Left hindlimb (tissue), 1 donor: ENCODE measurements around the gene TPM3.
"Not testable (repeated sequence)": the region's sequence is repeated elsewhere in the genome, so short reads cannot be mapped to it uniquely, and the experiment has no call there.

Experiments used
- DNase-seq: peaks from one replicate; pipeline ENCODE4 v3.0.0-alpha.2; 2018

Gene TPM3

GRCh38 chr1:154191990-154192461 is at the start of gene TPM3:
TSS of gene TPM3 (minus strand) at chr1:154192100. CDS start at chr1:154192018, 82 bp downstream.
- DNase-seq: no peak

- DNase-seq: no peak
These were observed 48.5 kb upstream of the TPM3 start for GRCh38 chr1:154240294-154240833.

- DNase-seq: no peak
These were observed 47.6 kb upstream of the TPM3 start for GRCh38 chr1:154239491-154239890.

- DNase-seq: no peak
These were observed 46.1 kb upstream of the TPM3 start for GRCh38 chr1:154237880-154238506.

GRCh38 chr1:154237435-154237834 is 45.5 kb upstream of the TPM3 start:
- DNase-seq: no peak

- DNase-seq: no peak
These were observed 45.0 kb upstream of the TPM3 start for GRCh38 chr1:154236855-154237254.

GRCh38 chr1:154233127-154233526 is 41.2 kb upstream of the TPM3 start:
- not testable (repeated sequence) for DNase-seq

- not testable (repeated sequence) for DNase-seq
These were observed 39.2 kb upstream of the TPM3 start for GRCh38 chr1:154231112-154231511.

- no peak for DNase-seq
These were observed 33.5 kb upstream of the TPM3 start for GRCh38 chr1:154225370-154225769.

GRCh38 chr1:154223621-154224020 is 31.7 kb upstream of the TPM3 start:
- no peak for DNase-seq

- no peak for DNase-seq
These were observed 31.0 kb upstream of the TPM3 start for GRCh38 chr1:154222918-154223317.

- DNase-seq: no peak
These were observed 30.6 kb upstream of the TPM3 start for GRCh38 chr1:154222518-154222917.

- DNase-seq: peak; percentile 75
These were observed 29.5 kb upstream of the TPM3 start for GRCh38 chr1:154221278-154222001.

GRCh38 chr1:154220970-154221277 is 29.0 kb upstream of the TPM3 start:
- no peak for DNase-seq

GRCh38 chr1:154220071-154220969 is 28.4 kb upstream of the TPM3 start, which contains the start of gene UBAP2L:
TSS of gene UBAP2L (plus strand) at chr1:154220955. CDS start at chr1:154225124, 4,169 bp downstream.
- DNase-seq: peak; percentile 100

- DNase-seq: no peak
These were observed 27.6 kb upstream of the TPM3 start for GRCh38 chr1:154219541-154219940.

- no peak for DNase-seq
These were observed 26.6 kb upstream of the TPM3 start for GRCh38 chr1:154218545-154218944.

GRCh38 chr1:154213274-154213673 is 21.4 kb upstream of the TPM3 start:
- DNase-seq: no peak

GRCh38 chr1:154212083-154212482 is 20.2 kb upstream of the TPM3 start:
- DNase-seq: no peak

- no peak for DNase-seq
These were observed 16.9 kb upstream of the TPM3 start for GRCh38 chr1:154208677-154209388.

- no peak for DNase-seq
These were observed 15.4 kb upstream of the TPM3 start for GRCh38 chr1:154207262-154207661.

GRCh38 chr1:154206196-154206595 is 14.3 kb upstream of the TPM3 start, which contains the start of gene CFAP141:
TSS of gene CFAP141 (minus strand) at chr1:154206333. CDS start at chr1:154206307, 26 bp downstream.
- DNase-seq: no peak
